Tibial nerve (tissue), 4 donors: ENCODE measurements around the gene PRKAR2A. TPM values are rescaled to one million over a fixed set of nuclear protein-coding genes. Genes with fewer than 3 reads are reported as not detected.
"Not testable (repeated sequence)": the region's sequence is repeated elsewhere in the genome, so short reads cannot be mapped to it uniquely, and the experiment has no call there.

Source experiments
- DNase-seq, 2 donors: peaks; one replicate each; pipeline ENCODE4 v3.0.0-alpha.2; 2019; ENCODE audit warnings: low spot score in 2 of 2
- H3K27ac ChIP-seq, 4 donors: fragments of 200-600 bp; sonication (generic) in 3 of 4; one replicate each; pipeline ENCODE4 v1.5.1; 2017 to 2019; ENCODE audit warnings: mild to moderate bottlenecking in 1 of 4
- H3K27me3 ChIP-seq, 2 donors: fragments of 200-600 bp; sonication (generic) in 1 of 2; one replicate each; pipeline versions ENCODE4 v1.5.1 to v1.6.0; 2017 to 2019
- H3K36me3 ChIP-seq, 3 donors: fragments of 200-600 bp; sonication (generic); one replicate each; pipeline ENCODE4 v1.5.1; 2018 to 2019
- H3K4me1 ChIP-seq, 4 donors: fragments of 200-600 bp; sonication (generic) in 3 of 4; one replicate each; pipeline ENCODE4 v1.5.1; 2017 to 2019
- H3K4me3 ChIP-seq, 4 donors: fragments of 200-600 bp; sonication (generic) in 3 of 4; one replicate each; pipeline ENCODE4 v1.5.1; 2017 to 2019; ENCODE audit warnings: mild to moderate bottlenecking in 1 of 4, moderate library complexity in 1 of 4
- H3K9me3 ChIP-seq, 4 donors: fragments of 200-600 bp; sonication (generic) in 3 of 4; one replicate each; pipeline ENCODE4 v1.5.1; 2017 to 2019
- CTCF ChIP-seq, 5 experiments: fragments of 200-600 bp in 3 of 5; fragments of 450-650 bp in 2 of 5; sonication (generic) in 3 of 5; IDR thresholded peaks; one replicate each; pipeline ENCODE4 v1.5.1; 2016 to 2019; ENCODE audit warnings: antibody characterized with exemption in 5 of 5, mild to moderate bottlenecking in 3 of 5, moderate library complexity in 2 of 5
- EP300 ChIP-seq, 2 donors: sonication (generic); formaldehyde crosslinking; IDR thresholded peaks; one replicate each; pipeline ENCODE4 v1.6.1; 2017; ENCODE audit warnings: antibody characterized with exemption in 2 of 2, mild to moderate bottlenecking in 1 of 2
- POLR2A ChIP-seq, 2 donors: fragments of 450-650 bp; IDR thresholded peaks; one replicate each; pipeline ENCODE4 v1.6.1; 2017; ENCODE audit warnings: antibody characterized with exemption in 2 of 2, mild to moderate bottlenecking in 2 of 2, moderate library complexity in 2 of 2
- WGBS, 2 donors: methylation state at CpG; one replicate each; pipeline ENCODE4 v1.1.5; 2018; 5-methylcytosine and 5-hydroxymethylcytosine counted together
- total RNA-seq, 4 donors: library from RNA; depleted of rRNA; stranded (reverse); fragments of >200 nt; gene quantifications; one replicate each; pipeline ENCODE4 v1.1.0, GENCODE V29; 2016

PRKAR2A gene
- total RNA-seq, 4 donors from 2014 or later, result 26.9 to 37.5 (median 32.4) TPM

- DNase-seq, result no peak
- no peaks in the 10 kb centered on the region for H3K27me3 ChIP-seq
- H3K36me3 ChIP-seq, result peaks cover 0 to 17% (median 0%) of the 10 kb centered on the region in 3 donors
- no peak overlapping the region for H3K4me3 ChIP-seq
- 95 to 98% methylated on average over 4 of the region's 4 CpGs for WGBS, 2 donors
- H3K4me1 ChIP-seq, result peaks cover 0 to 7% (median 0%) of the 10 kb centered on the region in 4 donors
- no peaks in the 10 kb centered on the region for H3K9me3 ChIP-seq
- no peak for TF ChIP-seq CTCF (IDR thresholded peaks at IDR 0.05)
- no peak for TF ChIP-seq EP300 (IDR thresholded peaks at IDR 0.05)
- no peak for TF ChIP-seq POLR2A (IDR thresholded peaks at IDR 0.05)
- no peak overlapping the region for H3K27ac ChIP-seq
These were observed 42.7 kb downstream of the PRKAR2A start for GRCh38 chr3:48804930-48805329.

DNA sequence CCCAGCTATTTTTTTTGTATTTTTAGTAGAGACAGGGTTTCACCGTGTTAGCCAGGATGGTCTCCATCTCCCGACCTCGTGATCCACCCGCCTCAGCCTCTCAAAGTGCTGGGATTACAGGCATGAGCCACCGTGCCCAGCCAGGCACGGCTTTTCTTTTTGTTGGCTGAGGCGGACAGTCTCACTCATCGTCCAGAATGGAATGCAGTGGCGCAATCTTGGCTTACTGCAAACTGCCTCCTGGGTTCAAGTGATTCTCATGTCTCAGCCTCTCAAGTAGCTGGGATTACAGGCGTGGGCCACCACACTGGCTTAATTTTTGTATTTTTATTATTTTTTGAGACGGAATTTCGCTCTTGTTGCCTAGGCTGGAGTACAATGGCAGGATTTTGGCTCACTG lies 46.8 kb downstream of the PRKAR2A start:
- Histone ChIP-seq H3K36me3 (peaks cover 0 to 17% (median 0%) of the 10 kb centered on the region in 3 donors), H3K4me1 (peaks cover 0 to 14% (median 0%) of the 10 kb centered on the region in 4 donors)
- H3K9me3 ChIP-seq, DNase-seq, H3K4me3 ChIP-seq, H3K27ac ChIP-seq, H3K27me3 ChIP-seq: not testable (repeated sequence)
- WGBS, 2 donors, result 93 to 94% methylated on average over 12 of the region's 12 CpGs

DNA sequence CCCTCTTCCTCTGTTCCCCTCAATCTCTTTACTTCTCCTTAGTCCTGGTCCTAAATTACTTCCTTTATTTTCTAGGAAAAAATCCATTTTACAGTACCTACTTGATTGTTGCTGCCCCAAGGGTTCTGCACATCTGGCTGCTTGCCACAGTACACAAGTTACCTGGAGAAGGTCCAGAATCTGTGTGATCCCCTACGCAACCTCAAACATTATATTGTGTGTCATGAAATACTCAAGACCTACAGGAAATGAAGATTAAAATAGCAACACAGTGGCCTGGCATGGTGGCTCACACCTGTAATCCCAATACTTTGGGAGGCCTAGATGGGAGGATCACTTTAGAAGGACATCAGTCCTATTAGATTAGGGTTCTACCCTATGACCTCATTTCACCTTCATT lies 48.7 kb downstream of the PRKAR2A start:
- no peak overlapping the region for H3K4me3 ChIP-seq
- H3K4me1 ChIP-seq, result peaks cover 0 to 8% (median 0%) of the 10 kb centered on the region in 4 donors
- TF ChIP-seq CTCF (IDR thresholded peaks at IDR 0.05) (no peak), POLR2A (IDR thresholded peaks at IDR 0.05) (no peak), EP300 (IDR thresholded peaks at IDR 0.05) (no peak)
- no peak overlapping the region for H3K27ac ChIP-seq
- H3K9me3 ChIP-seq, result no peaks in the 10 kb centered on the region
- DNase-seq, result no peak
- H3K36me3 ChIP-seq, result peaks cover 0 to 12% (median 0%) of the 10 kb centered on the region in 3 donors
- WGBS, 2 donors, result 72 to 88% methylated on average over 1 of the region's 1 CpG
- no peaks in the 10 kb centered on the region for H3K27me3 ChIP-seq

GRCh38 chr3:48797626-48798025 lies 50.0 kb downstream of the PRKAR2A start:
- WGBS, 2 donors, result 98 to 100% methylated on average over 2 of the region's 2 CpGs
- H3K27me3 ChIP-seq, result no peaks in the 10 kb centered on the region
- TF ChIP-seq POLR2A (IDR thresholded peaks at IDR 0.05) (no peak), CTCF (IDR thresholded peaks at IDR 0.05) (no peak), EP300 (IDR thresholded peaks at IDR 0.05) (no peak)
- DNase-seq, result no peak
- no peaks in the 10 kb centered on the region for H3K9me3 ChIP-seq
- peaks cover 0 to 21% (median 0%) of the 10 kb centered on the region in 3 donors for H3K36me3 ChIP-seq
- H3K4me3 ChIP-seq, result no peak overlapping the region
- peaks cover 0 to 8% (median 0%) of the 10 kb centered on the region in 4 donors for H3K4me1 ChIP-seq
- H3K27ac ChIP-seq, result no peak overlapping the region

DNA sequence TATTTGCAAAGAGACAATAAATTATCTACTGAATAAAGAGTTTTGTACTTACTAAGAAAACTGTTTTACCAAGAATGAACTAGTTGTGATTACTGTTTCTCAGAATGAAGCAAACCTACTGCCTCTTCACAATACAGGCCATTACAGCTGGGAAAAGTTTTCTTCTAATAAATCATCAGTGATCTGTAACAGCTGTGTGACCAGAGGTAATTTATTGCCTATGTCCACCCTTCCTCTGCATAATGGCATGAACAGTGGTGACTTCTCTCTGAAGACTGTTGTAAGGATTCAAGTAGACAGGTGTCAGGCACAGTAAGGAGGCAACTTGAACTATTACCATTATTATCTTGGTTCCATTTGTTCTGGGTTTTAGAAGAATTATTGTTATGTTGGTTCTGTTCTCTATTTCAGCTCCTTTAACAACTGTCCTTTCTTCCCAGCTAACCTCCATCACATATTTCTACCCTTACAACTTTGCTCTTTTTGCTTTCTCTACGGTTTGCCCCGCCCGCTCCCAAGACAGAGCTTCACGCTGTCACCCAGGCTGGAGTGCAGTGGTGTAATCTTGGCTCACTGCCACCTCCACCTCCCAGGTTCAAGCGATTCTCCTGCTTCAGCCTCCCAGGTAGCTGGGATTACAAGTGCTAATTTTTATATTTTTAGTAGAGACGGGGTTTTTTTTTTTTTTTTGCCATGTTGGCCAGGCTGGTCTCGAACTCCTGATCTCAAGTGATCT lies 51.5 kb downstream of the PRKAR2A start:
- no peaks in the 10 kb centered on the region for H3K27me3 ChIP-seq
- H3K4me1 ChIP-seq, result peaks cover 0 to 8% (median 0%) of the 10 kb centered on the region in 4 donors
- H3K36me3 ChIP-seq, result peaks cover 0 to 27% (median 0%) of the 10 kb centered on the region in 3 donors
- no peak overlapping the region for H3K27ac ChIP-seq
- no peak for DNase-seq
- 83 to 89% methylated on average over 7 of the region's 7 CpGs for WGBS, 2 donors
- H3K4me3 ChIP-seq, result no peak overlapping the region
- TF ChIP-seq CTCF (IDR thresholded peaks at IDR 0.05), result no peak
- TF ChIP-seq POLR2A (IDR thresholded peaks at IDR 0.05), result no peak
- TF ChIP-seq EP300 (IDR thresholded peaks at IDR 0.05), result no peak
- H3K9me3 ChIP-seq, result no peaks in the 10 kb centered on the region

DNA sequence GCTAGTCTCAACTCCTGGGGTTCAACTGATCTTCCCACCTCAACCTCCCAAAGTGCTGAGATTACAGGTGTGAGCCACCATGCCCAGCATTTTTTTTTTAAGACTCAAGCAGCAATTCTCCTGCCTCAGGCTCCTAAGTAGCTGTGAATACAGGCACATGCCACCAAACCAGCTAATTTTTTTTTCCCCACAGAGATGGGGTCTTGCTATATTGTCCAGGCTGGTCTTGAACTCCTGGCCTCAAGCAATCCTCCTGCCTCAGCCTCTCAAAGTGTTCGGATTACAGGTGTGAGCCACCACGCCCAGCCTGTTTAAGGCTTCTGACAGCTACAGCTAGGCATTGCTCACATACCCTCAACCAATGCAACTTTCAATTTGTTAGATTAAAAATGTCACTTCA lies 54.2 kb downstream of the PRKAR2A start:
- not testable (repeated sequence) for DNase-seq, H3K4me1 ChIP-seq, H3K27me3 ChIP-seq, H3K9me3 ChIP-seq, H3K4me3 ChIP-seq, H3K27ac ChIP-seq
- peaks cover 0 to 46% (median 0%) of the 10 kb centered on the region in 3 donors for H3K36me3 ChIP-seq
- WGBS, 2 donors, result 97 to 98% methylated on average over 2 of the region's 2 CpGs
